ENCODE data around the gene IDUA.

IDUA gene

DNA sequence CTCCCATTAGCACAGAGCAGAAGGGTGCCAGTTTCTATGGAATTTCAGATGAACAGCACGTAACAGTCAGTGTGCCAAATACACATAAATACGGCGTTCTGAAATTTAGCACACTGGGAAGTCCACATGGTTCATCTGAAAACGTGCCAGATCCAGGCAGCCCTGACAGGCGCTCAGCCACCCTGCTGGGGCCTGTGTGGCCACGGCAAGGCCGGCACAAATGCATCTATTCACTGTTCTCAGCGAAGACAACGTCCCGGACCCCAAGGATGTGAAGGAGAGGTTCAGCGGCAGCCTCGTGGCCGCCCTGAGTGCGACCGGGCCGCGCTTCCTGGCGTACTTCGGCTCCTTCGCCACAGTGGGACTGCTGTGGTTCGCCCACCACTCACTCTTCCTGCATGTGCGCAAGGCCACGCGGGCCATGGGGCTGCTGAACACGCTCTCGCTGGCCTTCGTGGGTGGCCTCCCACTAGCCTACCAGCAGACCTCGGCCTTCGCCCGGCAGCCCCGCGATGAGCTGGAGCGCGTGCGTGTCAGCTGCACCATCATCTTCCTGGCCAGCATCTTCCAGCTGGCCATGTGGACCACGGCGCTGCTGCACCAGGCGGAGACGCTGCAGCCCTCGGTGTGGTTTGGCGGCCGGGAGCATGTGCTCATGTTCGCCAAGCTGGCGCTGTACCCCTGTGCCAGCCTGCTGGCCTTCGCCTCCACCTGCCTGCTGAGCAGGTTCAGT, 29.1 kb upstream of the IDUA start:
- no peak overlapping the region for H3K27ac ChIP-seq (ENCODE audit: low read length)
- no peaks in the 10 kb centered on the region for H3F3A ChIP-seq (ENCODE audit: insufficient read depth, low read length)
- H3K9ac ChIP-seq (ENCODE audit: low read length): no peak overlapping the region
- no peaks in the 10 kb centered on the region for H3K9me2 ChIP-seq (replicated peaks; ENCODE audit: insufficient read depth, low read length)
- no peak overlapping the region for H3K4me2 ChIP-seq (ENCODE audit: low read depth, low read length)
- DNase-seq: no peak
- H2AFZ ChIP-seq (ENCODE audit: low read length): no peak overlapping the region
- H3K36me3 ChIP-seq (replicated peaks; ENCODE audit: insufficient read depth, low read length): no peaks in the 10 kb centered on the region
- H3K4me1 ChIP-seq (ENCODE audit: low read length): no peaks in the 10 kb centered on the region
- no peaks in the 10 kb centered on the region for H4K20me1 ChIP-seq (ENCODE audit: insufficient read depth, low read length)
- no peaks in the 10 kb centered on the region for H3K79me2 ChIP-seq (ENCODE audit: low read length)
- no peak overlapping the region for H3K4me3 ChIP-seq (ENCODE audit: low read length)
- H3K27me3 ChIP-seq (replicated peaks; ENCODE audit: insufficient read depth, low read length): no peaks in the 10 kb centered on the region
- H3K9me3 ChIP-seq (replicated peaks; ENCODE audit: insufficient read depth, low read length): no peaks in the 10 kb centered on the region
- TF ChIP-seq EZH2 (optimal IDR thresholded peaks at IDR 0.05; ENCODE audit: low read depth, low read length) (no peak), EZH2phosphoT487 (IDR thresholded peaks at IDR 0.05; ENCODE audit: low read length) (no peak)
- TF ChIP-seq, protein P1, sequence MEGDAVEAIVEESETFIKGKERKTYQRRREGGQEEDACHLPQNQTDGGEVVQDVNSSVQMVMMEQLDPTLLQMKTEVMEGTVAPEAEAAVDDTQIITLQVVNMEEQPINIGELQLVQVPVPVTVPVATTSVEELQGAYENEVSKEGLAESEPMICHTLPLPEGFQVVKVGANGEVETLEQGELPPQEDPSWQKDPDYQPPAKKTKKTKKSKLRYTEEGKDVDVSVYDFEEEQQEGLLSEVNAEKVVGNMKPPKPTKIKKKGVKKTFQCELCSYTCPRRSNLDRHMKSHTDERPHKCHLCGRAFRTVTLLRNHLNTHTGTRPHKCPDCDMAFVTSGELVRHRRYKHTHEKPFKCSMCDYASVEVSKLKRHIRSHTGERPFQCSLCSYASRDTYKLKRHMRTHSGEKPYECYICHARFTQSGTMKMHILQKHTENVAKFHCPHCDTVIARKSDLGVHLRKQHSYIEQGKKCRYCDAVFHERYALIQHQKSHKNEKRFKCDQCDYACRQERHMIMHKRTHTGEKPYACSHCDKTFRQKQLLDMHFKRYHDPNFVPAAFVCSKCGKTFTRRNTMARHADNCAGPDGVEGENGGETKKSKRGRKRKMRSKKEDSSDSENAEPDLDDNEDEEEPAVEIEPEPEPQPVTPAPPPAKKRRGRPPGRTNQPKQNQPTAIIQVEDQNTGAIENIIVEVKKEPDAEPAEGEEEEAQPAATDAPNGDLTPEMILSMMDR (IDR thresholded peaks at IDR 0.05; ENCODE audit: low read length): no peak

- Histone ChIP-seq H3K9ac (ENCODE audit: low read length) (no peak overlapping the region), H2AFZ (ENCODE audit: low read length) (no peak overlapping the region), H3F3A (ENCODE audit: insufficient read depth, low read length) (no peaks in the 10 kb centered on the region), H3K27me3 (replicated peaks; ENCODE audit: insufficient read depth, low read length) (no peaks in the 10 kb centered on the region), H4K20me1 (ENCODE audit: insufficient read depth, low read length) (no peaks in the 10 kb centered on the region), H3K4me3 (ENCODE audit: low read length) (no peak overlapping the region), H3K4me1 (ENCODE audit: low read length) (no peaks in the 10 kb centered on the region), H3K4me2 (ENCODE audit: low read depth, low read length) (no peak overlapping the region), H3K27ac (ENCODE audit: low read length) (no peak overlapping the region), H3K79me2 (ENCODE audit: low read length) (no peaks in the 10 kb centered on the region), H3K9me2 (replicated peaks; ENCODE audit: insufficient read depth, low read length) (no peaks in the 10 kb centered on the region), H3K36me3 (replicated peaks; ENCODE audit: insufficient read depth, low read length) (no peaks in the 10 kb centered on the region), H3K9me3 (replicated peaks; ENCODE audit: insufficient read depth, low read length) (no peaks in the 10 kb centered on the region)
- TF ChIP-seq, protein P1 (IDR thresholded peaks at IDR 0.05; ENCODE audit: low read length): no peak
- TF ChIP-seq EZH2 (optimal IDR thresholded peaks at IDR 0.05; ENCODE audit: low read depth, low read length): no peak
- no peak for DNase-seq
Observed at GRCh38 chr4:958314-958665, 28.6 kb upstream of the IDUA start.

- no peak for TF ChIP-seq EZH2phosphoT487 (IDR thresholded peaks at IDR 0.05; ENCODE audit: low read length)
- TF ChIP-seq EZH2 (optimal IDR thresholded peaks at IDR 0.05; ENCODE audit: low read depth, low read length): no peak
- TF ChIP-seq, protein P1 (IDR thresholded peaks at IDR 0.05; ENCODE audit: low read length): no peak
- H3K9me2 ChIP-seq (replicated peaks; ENCODE audit: insufficient read depth, low read length): no peaks in the 10 kb centered on the region
- H3K27me3 ChIP-seq (replicated peaks; ENCODE audit: insufficient read depth, low read length): no peaks in the 10 kb centered on the region
- no peaks in the 10 kb centered on the region for H3K9me3 ChIP-seq (replicated peaks; ENCODE audit: insufficient read depth, low read length)
- H3K36me3 ChIP-seq (replicated peaks; ENCODE audit: insufficient read depth, low read length): no peaks in the 10 kb centered on the region
- no peak overlapping the region for H3K27ac ChIP-seq (ENCODE audit: low read length)
- no peaks in the 10 kb centered on the region for H4K20me1 ChIP-seq (ENCODE audit: insufficient read depth, low read length)
- no peaks in the 10 kb centered on the region for H3F3A ChIP-seq (ENCODE audit: insufficient read depth, low read length)
- H3K9ac ChIP-seq (ENCODE audit: low read length): no peak overlapping the region
- H3K4me3 ChIP-seq (ENCODE audit: low read length): no peak overlapping the region
- H3K4me2 ChIP-seq (ENCODE audit: low read depth, low read length): no peak overlapping the region
- H3K79me2 ChIP-seq (ENCODE audit: low read length): no peaks in the 10 kb centered on the region
- no peak overlapping the region for H2AFZ ChIP-seq (ENCODE audit: low read length)
- H3K4me1 ChIP-seq (ENCODE audit: low read length): no peaks in the 10 kb centered on the region
- no peak for DNase-seq
Observed at GRCh38 chr4:958696-959337, 28.0 kb upstream of the IDUA start.
